Astrocyte (in vitro differentiated cells and primary cell): ENCODE measurements around the gene ODF2L. TPM values are rescaled to one million over a fixed set of nuclear protein-coding genes. Genes with fewer than 3 reads are reported as not detected.

Source experiments
- DNase-seq: peaks from one replicate; pipeline ENCODE4 v3.0.0-alpha.2; 2010; ENCODE audit warnings: low read depth
- FAIRE-seq: peaks from 2 replicates; lab custom pipeline; 2011; peaks lifted over from hg19 to GRCh38; lab: Jason Lieb, UNC
- H2AFZ ChIP-seq: 2 replicates; pipeline ENCODE4 v1.6.0; 2012; ENCODE audit warnings: low read depth, low read length, inconsistent platforms
- H3K27ac ChIP-seq: 2 replicates; pipeline ENCODE4 v1.5.1; 2011; ENCODE audit warnings: low read depth, low read length, inconsistent platforms
- H3K27me3 ChIP-seq: 2 replicates; pipeline ENCODE4 v1.6.0; 2011; ENCODE audit warnings: low read length, inconsistent platforms; ENCODE audit not compliant: insufficient read depth
- H3K36me3 ChIP-seq: 2 replicates; pipeline ENCODE4 v1.5.1; 2011; ENCODE audit warnings: low read length, inconsistent platforms; ENCODE audit not compliant: insufficient read depth
- H3K4me1 ChIP-seq: 2 replicates; pipeline ENCODE4 v1.5.1; 2011; ENCODE audit warnings: low read length, inconsistent platforms; ENCODE audit not compliant: insufficient read depth
- H3K4me2 ChIP-seq: 2 replicates; pipeline ENCODE4 v1.6.0; 2012; ENCODE audit warnings: low read length, inconsistent platforms
- H3K4me3 ChIP-seq: 2 replicates; pipeline ENCODE4 v1.5.1; 2011; ENCODE audit warnings: low read depth, mild to moderate bottlenecking, low read length, inconsistent platforms; ENCODE audit not compliant: insufficient read depth
- H3K79me2 ChIP-seq: 2 replicates; pipeline ENCODE4 v1.6.0; 2012; ENCODE audit warnings: mild to moderate bottlenecking, low read length, inconsistent platforms; ENCODE audit not compliant: insufficient read depth
- H3K9ac ChIP-seq: 2 replicates; pipeline ENCODE4 v1.6.0; 2012; ENCODE audit warnings: mild to moderate bottlenecking, low read length, inconsistent platforms
- H3K9me3 ChIP-seq: 2 replicates; pipeline ENCODE4 v1.5.1; 2012; ENCODE audit warnings: low read depth, mild to moderate bottlenecking, low read length, inconsistent platforms; ENCODE audit not compliant: insufficient read depth
- H4K20me1 ChIP-seq: 2 replicates; pipeline ENCODE4 v1.6.0; 2012; ENCODE audit warnings: low read length, inconsistent platforms; ENCODE audit not compliant: insufficient read depth
- H3K27ac Mint-ChIP-seq: one replicate; pipeline ENCODE4 v1.8.0; 2021; ENCODE audit warnings: mild to moderate bottlenecking, mixed read lengths; ENCODE audit not compliant: unreplicated experiment
- H3K27me3 Mint-ChIP-seq: one replicate; pipeline ENCODE4 v1.8.0; 2021; ENCODE audit warnings: low read depth, mixed read lengths; ENCODE audit not compliant: unreplicated experiment
- H3K36me3 Mint-ChIP-seq: one replicate; pipeline ENCODE4 v1.8.0; 2021; ENCODE audit warnings: low read depth, mixed read lengths; ENCODE audit not compliant: unreplicated experiment
- H3K4me1 Mint-ChIP-seq: one replicate; pipeline ENCODE4 v1.8.0; 2021; ENCODE audit warnings: low read depth, mixed read lengths; ENCODE audit not compliant: unreplicated experiment
- H3K4me3 Mint-ChIP-seq: one replicate; pipeline ENCODE4 v1.8.0; 2021; ENCODE audit warnings: mild to moderate bottlenecking, moderate library complexity, mixed read lengths; ENCODE audit not compliant: unreplicated experiment
- H3K9me3 Mint-ChIP-seq: one replicate; pipeline ENCODE4 v1.8.0; 2021; ENCODE audit warnings: mild to moderate bottlenecking, mixed read lengths; ENCODE audit not compliant: unreplicated experiment
- CTCF ChIP-seq: IDR thresholded peaks from 2 replicates; pipeline ENCODE4 v1.5.1; 2011; ENCODE audit warnings: low read depth, mild to moderate bottlenecking, inconsistent platforms, low read length, moderate library complexity; ENCODE audit not compliant: insufficient read depth
- EZH2 ChIP-seq: IDR thresholded peaks from 2 replicates; pipeline ENCODE4 v1.6.1; 2012; ENCODE audit warnings: mild to moderate bottlenecking, low read length, inconsistent platforms; ENCODE audit not compliant: insufficient read depth
- total RNA-seq: library from RNA; stranded (reverse); gene quantifications from 2 replicates; pipeline ENCODE4 v1.2.1, GENCODE V29; 2021

Gene ODF2L
- total RNA-seq, 1 donor from 2014 or later = 44.7 TPM

- H3K36me3 ChIP-seq = peaks cover 16% of the 10 kb centered on the region
These were observed 18.8 kb downstream of the ODF2L start for GRCh38 chr1:86377341-86377740.

DNA sequence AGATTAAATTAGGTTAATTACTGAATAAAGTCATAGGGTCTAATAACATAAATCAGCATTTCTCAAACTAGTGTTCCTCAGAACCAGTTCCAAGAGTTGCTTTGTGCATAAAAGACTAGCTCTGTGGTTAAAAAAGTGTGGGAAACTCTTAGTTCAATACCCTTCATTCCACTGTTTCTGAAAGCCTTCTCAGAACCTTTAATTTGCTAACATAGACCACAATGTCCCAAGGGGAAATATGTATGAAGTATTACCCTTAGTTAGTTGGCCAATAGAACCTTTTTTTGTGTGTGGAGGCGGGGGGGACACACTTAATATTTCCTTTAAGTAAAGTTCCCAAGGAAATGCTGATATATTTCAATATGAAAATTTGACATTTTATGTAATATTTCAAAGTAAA lies 20.4 kb downstream of the ODF2L start:
- H3K36me3 ChIP-seq = peaks cover 16% of the 10 kb centered on the region
- no peak overlapping the region for H3K9ac ChIP-seq
- Mint-ChIP-seq H3K36me3 (peaks cover 22% of the 10 kb centered on the region), H3K27ac (no peak overlapping the region), H3K4me1 (no peaks in the 10 kb centered on the region), H3K27me3 (no peaks in the 10 kb centered on the region), H3K4me3 (no peak overlapping the region), H3K9me3 (peaks cover 13% of the 10 kb centered on the region)
- FAIRE-seq (no peak), DNase-seq (no peak)
- no peak overlapping the region for H3K4me2 ChIP-seq
- no peaks in the 10 kb centered on the region for H3K79me2 ChIP-seq
- no peaks in the 10 kb centered on the region for H3K4me1 ChIP-seq
- TF ChIP-seq CTCF = no peak
- no peak for TF ChIP-seq EZH2
- no peak overlapping the region for H2AFZ ChIP-seq
- H3K4me3 ChIP-seq = no peak overlapping the region
- H4K20me1 ChIP-seq = no peaks in the 10 kb centered on the region
- H3K27me3 ChIP-seq = no peaks in the 10 kb centered on the region
- no peak overlapping the region for H3K27ac ChIP-seq
- H3K9me3 ChIP-seq = no peaks in the 10 kb centered on the region

More at GRCh38 chr1:86377341-86377740, 18.8 kb downstream of the ODF2L start:
- Histone ChIP-seq H3K27ac (no peak overlapping the region), H3K79me2 (no peaks in the 10 kb centered on the region), H3K9ac (no peak overlapping the region), H2AFZ (no peak overlapping the region), H4K20me1 (no peaks in the 10 kb centered on the region), H3K4me1 (no peaks in the 10 kb centered on the region), H3K9me3 (no peaks in the 10 kb centered on the region), H3K4me3 (no peak overlapping the region), H3K27me3 (no peaks in the 10 kb centered on the region), H3K4me2 (no peak overlapping the region)
- H3K27ac Mint-ChIP-seq = no peak overlapping the region
- H3K36me3 Mint-ChIP-seq = peaks cover 22% of the 10 kb centered on the region
- no peak overlapping the region for H3K4me3 Mint-ChIP-seq
- DNase-seq = no peak
- no peaks in the 10 kb centered on the region for H3K4me1 Mint-ChIP-seq
- peaks cover 13% of the 10 kb centered on the region for H3K9me3 Mint-ChIP-seq
- TF ChIP-seq CTCF = no peak
- TF ChIP-seq EZH2 = no peak
- FAIRE-seq = no peak
- H3K27me3 Mint-ChIP-seq = no peaks in the 10 kb centered on the region

DNA sequence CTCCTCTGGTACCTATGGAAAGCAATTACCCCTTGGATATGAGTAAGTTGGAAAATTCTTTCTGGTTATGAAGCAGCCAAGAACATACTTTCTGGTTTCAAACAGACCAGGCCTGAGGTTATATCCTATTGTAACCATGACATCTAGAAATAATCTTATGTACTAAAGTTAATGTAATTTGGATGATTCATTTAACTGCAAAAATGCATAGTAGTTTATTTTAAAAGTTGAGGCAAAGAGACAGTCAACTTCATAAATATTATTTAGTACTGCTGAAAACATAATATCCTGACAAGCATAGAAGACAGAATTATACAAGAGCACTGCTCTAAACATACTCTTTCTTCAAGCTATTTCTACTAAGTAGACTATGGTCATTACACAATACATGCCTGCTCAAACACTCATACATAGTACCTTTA lies 25.5 kb downstream of the ODF2L start:
- Histone ChIP-seq H3K9me3 (no peaks in the 10 kb centered on the region), H3K79me2 (no peaks in the 10 kb centered on the region)
- no peaks in the 10 kb centered on the region for H3K27me3 Mint-ChIP-seq

More for the DNA sequence above, 25.5 kb downstream of the ODF2L start:
- H3K27me3 ChIP-seq = no peaks in the 10 kb centered on the region
- H3K27ac ChIP-seq = no peak overlapping the region
- DNase-seq = peak; percentile 73
- peaks cover 9% of the 10 kb centered on the region for H3K36me3 ChIP-seq
- Mint-ChIP-seq H3K4me1 (no peaks in the 10 kb centered on the region), H3K4me3 (no peak overlapping the region), H3K9me3 (no peaks in the 10 kb centered on the region), H3K36me3 (no peaks in the 10 kb centered on the region), H3K27ac (no peak overlapping the region)
- FAIRE-seq = no peak
- no peak overlapping the region for H3K9ac ChIP-seq
- H2AFZ ChIP-seq = no peak overlapping the region
- no peaks in the 10 kb centered on the region for H4K20me1 ChIP-seq
- no peak overlapping the region for H3K4me2 ChIP-seq
- no peaks in the 10 kb centered on the region for H3K4me1 ChIP-seq
- TF ChIP-seq CTCF = no peak
- TF ChIP-seq EZH2 = no peak
- H3K4me3 ChIP-seq = no peak overlapping the region
